Parathyroid adenoma (tissue), 2 donors: ENCODE results near the gene APEH.
A peak's percentile ranks its signal among the peaks of the same experiment; 100 is the strongest.
"Not testable (repeated sequence)": the region's sequence is repeated elsewhere in the genome, so short reads cannot be mapped to it uniquely, and the experiment has no call there.

Source experiments
- H2AFZ ChIP-seq: fragments of 300-600 bp; sonication (generic); one replicate; pipeline ENCODE4 v1.7.0; 2017; ENCODE audit warnings: antibody characterized with exemption, mild to moderate bottlenecking
- H3K27ac ChIP-seq: fragments of 300-600 bp; sonication (generic); one replicate; pipeline ENCODE4 v1.7.0; 2017
- H3K27me3 ChIP-seq: fragments of 300-600 bp; sonication (generic); one replicate; pipeline ENCODE4 v1.7.0; 2017; ENCODE audit warnings: low read length; ENCODE audit not compliant: control insufficient read depth, insufficient read depth
- H3K36me3 ChIP-seq: fragments of 300-600 bp; sonication (generic); one replicate; pipeline ENCODE4 v1.7.0; 2017; ENCODE audit warnings: low read length; ENCODE audit not compliant: control insufficient read depth, insufficient read depth
- H3K4me1 ChIP-seq: fragments of 300-600 bp; sonication (generic); one replicate; pipeline ENCODE4 v1.7.0; 2017; ENCODE audit warnings: control low read depth
- H3K4me2 ChIP-seq: fragments of 300-600 bp; sonication (generic); one replicate; pipeline ENCODE4 v1.7.0; 2017; ENCODE audit warnings: low read length
- H3K4me3 ChIP-seq: fragments of 300-600 bp; sonication (generic); one replicate; pipeline ENCODE4 v1.7.0; 2017; ENCODE audit warnings: low read depth, low read length
- H3K79me2 ChIP-seq: fragments of 300-600 bp; sonication (generic); one replicate; pipeline ENCODE4 v1.7.0; 2017; ENCODE audit warnings: control low read depth
- H3K9ac ChIP-seq: fragments of 300-600 bp; sonication (generic); one replicate; pipeline ENCODE4 v1.7.0; 2017; ENCODE audit warnings: mild to moderate bottlenecking
- H3K9me3 ChIP-seq: fragments of 300-600 bp; sonication (generic); one replicate; pipeline ENCODE4 v1.7.0; 2017; ENCODE audit warnings: low read length; ENCODE audit not compliant: control insufficient read depth
- TF ChIP-seq, protein P1 (sequence below): fragments of 300-600 bp; sonication (generic); IDR thresholded peaks from one replicate; pipeline ENCODE4 v1.7.0; 2017; ENCODE audit warnings: antibody characterized with exemption, mild to moderate bottlenecking
- donor health status: primary hyperparathyroidism.

APEH gene

DNA sequence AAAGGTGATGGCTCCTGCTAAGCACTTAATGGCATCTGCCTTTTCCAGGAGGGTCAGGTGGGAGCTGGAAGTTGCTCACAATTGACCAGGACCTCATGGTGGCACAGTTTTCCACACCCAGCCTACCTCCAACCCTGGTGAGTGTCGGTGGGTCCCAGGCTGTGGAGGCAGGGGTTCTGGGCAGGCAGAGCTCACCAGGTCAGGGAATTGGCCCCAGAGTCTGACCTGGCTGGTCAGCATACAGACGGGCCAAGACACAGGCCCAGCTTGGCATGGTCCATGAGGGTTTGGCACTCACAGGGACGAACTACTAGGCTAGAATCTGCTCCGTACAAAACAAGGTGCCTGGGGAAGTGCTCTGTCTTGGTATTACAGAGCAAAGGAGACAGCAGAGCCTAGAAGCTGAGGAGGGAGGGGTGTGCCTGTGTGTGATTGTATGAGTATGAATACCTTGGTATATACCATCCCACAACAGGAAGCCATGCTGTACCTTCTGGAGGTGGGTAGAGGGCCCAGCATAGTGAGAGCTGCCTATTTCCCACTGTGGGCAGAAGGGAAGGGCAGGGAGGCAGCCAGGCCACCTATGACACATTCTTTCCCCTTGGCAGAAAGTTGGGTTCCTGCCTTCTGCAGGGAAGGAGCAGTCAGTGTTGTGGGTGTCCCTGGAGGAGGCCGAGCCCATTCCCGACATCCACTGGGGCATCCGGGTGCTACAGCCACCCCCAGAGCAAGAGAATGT is 6.5 kb downstream of the APEH start:
- H3K9me3 ChIP-seq = no peaks in the 10 kb centered on the region
- H3K4me3 ChIP-seq = no peak overlapping the region
- no peak overlapping the region for H3K4me2 ChIP-seq
- H3K4me1 ChIP-seq = no peaks in the 10 kb centered on the region
- TF ChIP-seq, protein P1, sequence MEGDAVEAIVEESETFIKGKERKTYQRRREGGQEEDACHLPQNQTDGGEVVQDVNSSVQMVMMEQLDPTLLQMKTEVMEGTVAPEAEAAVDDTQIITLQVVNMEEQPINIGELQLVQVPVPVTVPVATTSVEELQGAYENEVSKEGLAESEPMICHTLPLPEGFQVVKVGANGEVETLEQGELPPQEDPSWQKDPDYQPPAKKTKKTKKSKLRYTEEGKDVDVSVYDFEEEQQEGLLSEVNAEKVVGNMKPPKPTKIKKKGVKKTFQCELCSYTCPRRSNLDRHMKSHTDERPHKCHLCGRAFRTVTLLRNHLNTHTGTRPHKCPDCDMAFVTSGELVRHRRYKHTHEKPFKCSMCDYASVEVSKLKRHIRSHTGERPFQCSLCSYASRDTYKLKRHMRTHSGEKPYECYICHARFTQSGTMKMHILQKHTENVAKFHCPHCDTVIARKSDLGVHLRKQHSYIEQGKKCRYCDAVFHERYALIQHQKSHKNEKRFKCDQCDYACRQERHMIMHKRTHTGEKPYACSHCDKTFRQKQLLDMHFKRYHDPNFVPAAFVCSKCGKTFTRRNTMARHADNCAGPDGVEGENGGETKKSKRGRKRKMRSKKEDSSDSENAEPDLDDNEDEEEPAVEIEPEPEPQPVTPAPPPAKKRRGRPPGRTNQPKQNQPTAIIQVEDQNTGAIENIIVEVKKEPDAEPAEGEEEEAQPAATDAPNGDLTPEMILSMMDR = no peak
- no peak overlapping the region for H3K27ac ChIP-seq
- H3K79me2 ChIP-seq = no peaks in the 10 kb centered on the region
- no peak overlapping the region for H3K9ac ChIP-seq
- no peak overlapping the region for H2AFZ ChIP-seq
- H3K27me3 ChIP-seq = no peaks in the 10 kb centered on the region
- H3K36me3 ChIP-seq = no peaks in the 10 kb centered on the region

DNA sequence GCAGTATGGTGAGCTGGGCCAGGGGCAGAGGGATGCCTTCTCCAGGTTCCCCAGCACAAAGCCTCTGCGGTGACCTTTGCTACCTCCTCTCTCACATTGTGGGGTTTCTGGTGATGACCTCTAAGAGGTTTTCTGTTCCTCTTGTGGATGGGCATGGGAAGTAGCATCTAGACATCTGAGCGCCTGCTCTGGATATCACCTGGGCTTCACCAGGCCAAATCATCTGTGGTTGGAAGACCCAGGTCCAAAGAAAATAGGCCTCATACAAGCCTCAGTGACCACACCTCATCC is 7.0 kb downstream of the APEH start:
- H3K4me1 ChIP-seq = no peaks in the 10 kb centered on the region
- no peak overlapping the region for H3K4me3 ChIP-seq
- H3K9ac ChIP-seq = no peak overlapping the region
- no peak overlapping the region for H3K4me2 ChIP-seq
- H3K9me3 ChIP-seq = no peaks in the 10 kb centered on the region
- TF ChIP-seq, protein P1 = no peak
- no peak overlapping the region for H3K27ac ChIP-seq
- no peaks in the 10 kb centered on the region for H3K79me2 ChIP-seq
- no peaks in the 10 kb centered on the region for H3K36me3 ChIP-seq
- H3K27me3 ChIP-seq = no peaks in the 10 kb centered on the region
- no peak overlapping the region for H2AFZ ChIP-seq

DNA sequence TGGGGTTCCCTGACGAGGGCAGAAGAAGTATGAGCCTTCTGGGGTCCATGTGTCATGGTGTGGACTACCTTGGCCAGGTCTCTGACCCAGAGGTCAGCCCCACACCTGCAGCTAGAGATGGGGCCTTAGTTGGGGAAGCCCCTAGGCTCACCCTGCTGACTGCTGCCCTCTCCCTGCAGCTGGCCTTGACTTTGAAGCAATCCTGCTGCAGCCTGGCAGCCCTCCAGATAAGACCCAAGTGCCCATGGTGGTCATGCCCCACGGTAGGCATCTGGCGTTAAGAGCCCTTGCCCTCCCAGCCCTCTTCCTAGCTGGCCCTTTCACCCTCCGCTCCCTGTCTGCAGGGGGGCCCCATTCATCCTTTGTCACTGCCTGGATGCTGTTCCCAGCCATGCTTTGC is 7.4 kb downstream of the APEH start:
- Histone ChIP-seq H2AFZ (no peak overlapping the region), H3K27me3 (no peaks in the 10 kb centered on the region), H3K79me2 (no peaks in the 10 kb centered on the region), H3K4me3 (no peak overlapping the region), H3K9ac (no peak overlapping the region), H3K9me3 (no peaks in the 10 kb centered on the region), H3K27ac (no peak overlapping the region), H3K36me3 (no peaks in the 10 kb centered on the region), H3K4me1 (no peaks in the 10 kb centered on the region), H3K4me2 (no peak overlapping the region)
- TF ChIP-seq, protein P1 = no peak

DNA sequence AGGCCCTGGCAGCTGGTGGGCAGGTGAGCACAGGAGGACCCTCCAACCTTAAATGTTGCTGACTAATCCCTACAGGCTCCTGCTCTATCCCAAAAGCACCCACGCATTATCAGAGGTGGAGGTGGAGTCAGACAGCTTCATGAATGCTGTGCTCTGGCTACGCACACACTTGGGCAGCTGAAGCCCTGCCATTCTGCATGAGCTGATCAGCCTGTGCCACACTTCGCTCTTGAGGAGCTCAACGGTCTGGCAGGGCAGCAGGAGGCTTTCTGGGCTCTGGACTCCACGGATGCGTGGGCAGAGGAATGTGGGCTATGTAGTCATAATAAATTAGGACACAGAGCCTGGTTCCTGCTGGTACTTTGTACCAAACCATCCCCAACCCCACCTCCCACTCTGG is 9.0 kb downstream of the APEH start:
- H3K36me3 ChIP-seq = no peaks in the 10 kb centered on the region

DNA sequence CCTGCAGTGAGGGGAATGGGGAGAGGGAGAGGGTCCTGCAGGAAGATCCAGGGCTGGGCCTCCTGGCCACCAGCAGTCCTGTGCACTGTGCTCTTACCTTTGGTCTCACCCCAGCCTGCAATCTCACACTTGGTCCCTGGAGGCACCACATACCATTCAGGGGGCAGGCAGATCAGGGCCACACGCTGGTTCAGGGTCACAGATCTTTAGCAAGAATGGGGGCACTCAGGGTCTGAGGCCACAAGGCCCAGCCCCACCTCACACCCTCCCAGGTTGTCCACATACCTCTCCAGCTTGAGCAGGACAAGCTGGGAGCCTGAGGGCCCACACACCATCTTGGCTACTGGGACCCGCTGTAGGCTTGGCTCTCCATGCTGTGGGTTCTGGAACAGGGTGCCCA is 10.3 kb downstream of the APEH start:
- H3K4me2 ChIP-seq = not testable (repeated sequence)

More for the DNA sequence above, 9.0 kb downstream of the APEH start:
- no peaks in the 10 kb centered on the region for H3K27me3 ChIP-seq
- no peak overlapping the region for H3K9ac ChIP-seq
- H3K9me3 ChIP-seq = no peaks in the 10 kb centered on the region
- no peak overlapping the region for H3K4me3 ChIP-seq
- no peak overlapping the region for H3K4me2 ChIP-seq
- H3K27ac ChIP-seq = no peak overlapping the region
- no peaks in the 10 kb centered on the region for H3K79me2 ChIP-seq
- TF ChIP-seq, protein P1 = no peak
- peaks cover under 1% of the 10 kb centered on the region for H3K4me1 ChIP-seq
- H2AFZ ChIP-seq = no peak overlapping the region

DNA sequence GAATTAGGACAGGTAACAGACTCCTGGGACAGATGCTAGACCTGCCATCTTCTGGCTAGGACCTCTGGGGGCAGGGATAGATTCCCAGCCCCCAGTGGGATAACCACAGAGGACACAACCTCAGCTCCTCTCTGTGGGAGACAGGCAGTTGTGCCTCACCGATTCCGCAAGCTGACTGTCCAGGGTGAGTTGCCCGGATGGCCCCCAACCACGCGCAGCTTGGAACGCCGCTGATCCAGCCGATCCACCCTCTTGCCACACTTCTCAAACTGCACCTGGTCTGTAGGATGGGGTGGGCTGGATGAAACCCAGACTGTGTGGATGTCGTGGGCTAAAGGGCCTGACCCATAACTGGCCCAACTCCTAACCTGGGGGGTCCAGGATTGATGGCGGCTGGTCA is 11.0 kb downstream of the APEH start:
- not testable (repeated sequence) for H3K9me3 ChIP-seq, H3K27ac ChIP-seq, H3K4me3 ChIP-seq, H3K27me3 ChIP-seq, H3K4me2 ChIP-seq, H2AFZ ChIP-seq, H3K36me3 ChIP-seq, H3K9ac ChIP-seq, H3K79me2 ChIP-seq, H3K4me1 ChIP-seq

More for the DNA sequence above, 10.3 kb downstream of the APEH start:
- not testable (repeated sequence) for H3K9me3 ChIP-seq, H3K4me3 ChIP-seq, H3K36me3 ChIP-seq, H3K27me3 ChIP-seq, H3K4me1 ChIP-seq, H3K79me2 ChIP-seq, H3K9ac ChIP-seq, H2AFZ ChIP-seq, H3K27ac ChIP-seq

DNA sequence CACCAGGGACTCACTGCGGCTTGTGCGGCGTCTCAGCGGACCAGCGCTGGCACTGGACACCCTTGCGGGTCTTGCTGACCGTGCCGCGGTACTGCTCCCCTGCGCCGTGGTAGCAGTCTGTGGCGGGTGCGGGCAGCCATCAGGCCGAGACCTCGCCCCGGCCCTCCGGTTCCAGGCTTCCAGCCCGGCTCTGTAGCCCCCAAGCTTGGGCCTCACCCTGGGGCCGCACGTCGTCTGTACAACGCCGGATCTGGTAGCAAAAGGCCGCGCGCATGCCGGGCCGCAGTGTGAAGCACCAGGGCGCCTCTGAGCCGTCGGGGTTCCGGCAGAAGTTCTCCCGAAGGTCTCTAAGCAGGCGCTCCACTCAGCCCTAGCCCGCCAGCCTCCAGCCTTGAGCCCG is 11.7 kb downstream of the APEH start:
- not testable (repeated sequence) for H3K9me3 ChIP-seq, H2AFZ ChIP-seq, H3K4me2 ChIP-seq, H3K4me3 ChIP-seq, H3K79me2 ChIP-seq, H3K27me3 ChIP-seq, H3K9ac ChIP-seq, H3K36me3 ChIP-seq, H3K27ac ChIP-seq
- peaks cover 14% of the 10 kb centered on the region for H3K4me1 ChIP-seq

DNA sequence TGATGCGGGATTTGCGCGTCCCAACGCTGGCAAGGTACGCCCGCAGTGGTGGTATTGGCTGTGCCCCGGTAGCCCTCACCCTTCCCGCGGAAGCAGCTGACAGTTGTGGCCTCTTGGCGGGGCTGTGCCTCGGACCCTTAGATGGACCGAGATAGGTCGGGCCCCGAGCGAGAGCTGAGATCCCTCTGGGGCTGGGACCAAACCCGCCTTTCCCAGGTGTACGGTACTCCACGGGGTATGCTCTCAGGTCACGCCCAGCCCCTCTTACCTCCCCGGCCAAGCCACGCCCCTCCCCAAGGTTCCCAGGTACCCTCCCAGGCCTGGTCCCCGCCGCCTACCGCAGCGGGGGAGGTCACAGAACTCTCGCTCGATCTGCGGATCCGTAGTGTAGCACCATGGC is 12.2 kb downstream of the APEH start:
- H3K36me3 ChIP-seq, H3K9ac ChIP-seq, H3K27me3 ChIP-seq, H3K9me3 ChIP-seq, H3K27ac ChIP-seq, H3K79me2 ChIP-seq: not testable (repeated sequence)
- Histone ChIP-seq H2AFZ (peak overlapping the region; percentile 64), H3K4me2 (peak overlapping the region; percentile 65), H3K4me3 (peak overlapping the region; percentile 40), H3K4me1 (peaks cover 18% of the 10 kb centered on the region)
